Ectodermal cell (in vitro differentiated cells): ENCODE results near the gene ZFP36L1.

Experiments used
- H3K27ac ChIP-seq: 2 replicates; pipeline ENCODE4 v1.7.0; 2013; ENCODE audit warnings: mild to moderate bottlenecking, low read depth, low read length; ENCODE audit not compliant: insufficient read depth, poor library complexity, severe bottlenecking
- H3K27me3 ChIP-seq: 2 replicates; pipeline ENCODE4 v1.7.0; 2013; ENCODE audit warnings: mild to moderate bottlenecking, low read length; ENCODE audit not compliant: insufficient read depth, control insufficient read depth, poor library complexity, severe bottlenecking
- H3K36me3 ChIP-seq: one replicate; pipeline ENCODE4 v1.7.0; 2013; ENCODE audit warnings: low read length; ENCODE audit not compliant: control insufficient read depth, insufficient read depth
- H3K4me1 ChIP-seq: one replicate; pipeline ENCODE4 v1.7.0; 2013; ENCODE audit warnings: low read length; ENCODE audit not compliant: control insufficient read depth, insufficient read depth
- H3K4me3 ChIP-seq: 2 replicates; pipeline ENCODE4 v1.7.0; 2013; ENCODE audit warnings: low read depth, low read length, control low read depth; ENCODE audit not compliant: insufficient read depth
- H3K9me3 ChIP-seq: 2 replicates; pipeline ENCODE4 v1.7.0; 2013; ENCODE audit warnings: mild to moderate bottlenecking, low read length, moderate library complexity; ENCODE audit not compliant: control insufficient read depth
- WGBS, 2 experiments: methylation state at CpG; one replicate each; pipeline ENCODE4 v1.1.7; 2013; ENCODE audit warnings: missing lambda C conversion rate in 2 of 2; 5-methylcytosine and 5-hydroxymethylcytosine counted together

Gene ZFP36L1

GRCh38 chr14:68761391-68761790, 31.5 kb downstream of the ZFP36L1 start:
- Histone ChIP-seq H3K4me3 (no peak overlapping the region), H3K27me3 (no peaks in the 10 kb centered on the region), H3K4me1 (peaks cover 9% of the 10 kb centered on the region), H3K36me3 (no peaks in the 10 kb centered on the region), H3K9me3 (no peaks in the 10 kb centered on the region), H3K27ac (no peak overlapping the region)
- 91 to 96% methylated on average over 1 of the region's 1 CpG for WGBS, 2 experiments

GRCh38 chr14:68760761-68761160, 32.1 kb downstream of the ZFP36L1 start:
- Histone ChIP-seq H3K27ac (no peak overlapping the region), H3K4me1 (peaks cover 9% of the 10 kb centered on the region), H3K4me3 (no peak overlapping the region), H3K36me3 (no peaks in the 10 kb centered on the region), H3K27me3 (no peaks in the 10 kb centered on the region), H3K9me3 (no peaks in the 10 kb centered on the region)
- 89 to 100% methylated on average over 2 of the region's 2 CpGs for WGBS, 2 experiments

DNA sequence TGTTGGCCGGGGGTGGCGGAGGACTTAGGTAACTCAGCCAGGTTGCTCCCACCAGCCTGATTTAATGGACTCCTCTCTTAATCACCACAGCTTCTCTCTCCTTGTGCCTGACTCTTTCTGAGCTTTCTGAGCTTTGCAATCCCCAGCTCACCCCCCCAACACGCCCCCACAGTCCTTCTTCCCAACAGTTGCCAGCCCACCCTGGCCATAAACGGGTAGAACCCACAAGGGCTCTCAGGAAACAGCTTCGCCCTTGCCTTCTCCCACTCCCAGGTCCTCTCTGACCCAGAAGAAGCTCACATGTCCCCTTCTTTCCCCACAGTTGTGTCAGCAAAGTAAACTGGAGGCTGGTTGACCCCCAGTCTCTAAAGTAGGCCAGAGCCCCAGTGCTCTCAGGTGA, 32.9 kb downstream of the ZFP36L1 start:
- H3K9me3 ChIP-seq: no peaks in the 10 kb centered on the region
- H3K27ac ChIP-seq: no peak overlapping the region
- no peaks in the 10 kb centered on the region for H3K36me3 ChIP-seq
- H3K4me1 ChIP-seq: peaks cover 9% of the 10 kb centered on the region
- H3K4me3 ChIP-seq: no peak overlapping the region
- no peaks in the 10 kb centered on the region for H3K27me3 ChIP-seq
- WGBS, 2 experiments: 86 to 89% methylated on average over 5 of the region's 5 CpGs

DNA sequence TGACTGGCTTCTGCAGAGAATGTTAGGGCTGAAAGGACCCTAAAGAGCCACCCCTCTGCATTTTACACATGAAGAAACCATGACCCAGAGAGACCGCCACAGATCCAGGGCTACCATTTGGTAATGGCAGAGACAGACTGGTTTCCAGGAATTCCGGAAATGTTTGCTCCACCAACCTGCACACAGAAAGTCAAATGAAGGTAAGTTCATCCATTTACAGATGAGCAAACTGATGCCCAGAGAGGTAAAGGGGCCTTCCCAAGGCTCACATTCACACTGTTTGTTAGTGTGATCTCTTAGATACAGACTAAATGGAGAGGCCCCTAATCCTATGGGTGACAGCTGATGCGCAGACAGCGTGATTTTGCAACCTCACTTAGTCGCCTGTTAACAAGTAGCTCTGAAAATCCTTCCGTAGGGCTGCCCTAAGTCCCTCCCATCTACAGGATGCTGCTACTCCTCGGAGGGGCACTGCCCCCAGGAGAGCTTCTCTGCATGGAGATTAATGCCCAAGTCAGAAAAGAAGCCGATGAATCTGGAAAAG, 33.8 kb downstream of the ZFP36L1 start:
- no peaks in the 10 kb centered on the region for H3K9me3 ChIP-seq
- H3K36me3 ChIP-seq: no peaks in the 10 kb centered on the region
- H3K4me1 ChIP-seq: peaks cover 9% of the 10 kb centered on the region
- no peak overlapping the region for H3K4me3 ChIP-seq
- no peak overlapping the region for H3K27ac ChIP-seq
- H3K27me3 ChIP-seq: no peaks in the 10 kb centered on the region
- 89 to 94% methylated on average over 8 of the region's 8 CpGs for WGBS, 2 experiments

DNA sequence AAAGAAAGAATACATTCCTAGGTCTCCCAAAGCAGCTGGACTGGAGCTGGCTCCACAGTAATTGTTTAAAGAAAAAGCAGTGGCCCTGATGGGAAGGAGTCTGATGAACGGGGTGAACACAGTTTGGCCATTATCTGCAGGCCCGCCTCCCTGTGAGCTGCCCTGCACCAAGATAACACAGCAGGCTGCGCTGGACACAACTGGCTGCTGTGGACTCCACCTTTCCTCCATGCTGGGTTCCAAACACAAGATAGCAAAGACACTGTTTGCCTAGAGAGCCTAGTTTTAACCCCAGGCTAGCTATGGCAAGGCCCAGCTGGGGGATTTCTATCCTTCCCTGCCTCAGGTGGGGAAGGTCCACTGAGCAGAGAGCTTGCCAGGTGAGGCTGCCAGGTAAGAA, 34.6 kb downstream of the ZFP36L1 start:
- Histone ChIP-seq H3K4me1 (peaks cover 8% of the 10 kb centered on the region), H3K9me3 (no peaks in the 10 kb centered on the region), H3K36me3 (no peaks in the 10 kb centered on the region), H3K27me3 (no peaks in the 10 kb centered on the region), H3K27ac (no peak overlapping the region), H3K4me3 (no peak overlapping the region)
- 92 to 93% methylated on average over 3 of the region's 3 CpGs for WGBS, 2 experiments

DNA sequence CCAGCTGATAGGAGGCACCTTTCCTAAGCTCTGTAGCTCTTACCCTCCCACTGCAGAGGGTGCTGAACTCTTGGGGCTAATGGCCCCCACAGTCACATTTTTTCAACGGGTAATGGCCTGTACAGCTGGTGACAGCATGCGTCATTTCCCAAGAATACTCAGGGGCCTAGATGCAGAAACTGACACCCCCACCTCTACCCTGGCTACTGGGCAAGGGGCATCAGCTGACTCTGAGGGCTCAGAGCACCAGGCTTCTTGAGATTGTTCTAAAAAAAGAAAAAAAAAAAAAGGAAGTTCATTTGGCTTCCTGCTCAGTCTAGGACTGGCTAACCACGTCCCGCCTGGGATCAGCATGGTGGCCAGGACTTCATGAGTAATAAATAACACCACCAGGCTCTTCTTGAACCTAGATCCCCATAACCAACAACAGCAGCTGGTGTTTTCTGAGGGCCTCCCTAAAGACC, 35.2 kb downstream of the ZFP36L1 start:
- no peak overlapping the region for H3K4me3 ChIP-seq
- 82 to 83% methylated on average over 4 of the region's 4 CpGs for WGBS, 2 experiments
- H3K27ac ChIP-seq: no peak overlapping the region
- H3K36me3 ChIP-seq: no peaks in the 10 kb centered on the region
- no peaks in the 10 kb centered on the region for H3K9me3 ChIP-seq
- no peaks in the 10 kb centered on the region for H3K27me3 ChIP-seq
- peaks cover 2% of the 10 kb centered on the region for H3K4me1 ChIP-seq

DNA sequence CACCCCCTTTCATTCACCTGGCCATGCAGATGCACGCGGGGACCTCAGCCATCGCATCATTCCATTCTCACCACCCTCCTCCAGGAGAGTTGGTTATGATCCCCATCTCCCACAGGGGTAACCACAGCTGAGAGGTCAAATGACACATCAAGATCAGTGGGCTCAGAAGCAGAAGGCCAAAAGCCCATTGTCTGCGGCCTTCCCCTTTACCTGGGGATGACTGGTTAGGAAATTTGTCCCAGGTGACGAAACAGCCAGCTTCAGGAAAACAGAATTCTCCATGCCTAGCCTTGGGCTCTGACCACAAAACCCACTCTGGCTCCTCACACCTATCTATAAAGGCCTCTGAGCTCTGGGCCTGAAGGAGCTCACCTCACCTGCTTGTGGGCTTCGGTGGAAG, 36.1 kb downstream of the ZFP36L1 start:
- WGBS, 2 experiments: 94 to 95% methylated on average over 6 of the region's 6 CpGs
- H3K9me3 ChIP-seq: no peaks in the 10 kb centered on the region

DNA sequence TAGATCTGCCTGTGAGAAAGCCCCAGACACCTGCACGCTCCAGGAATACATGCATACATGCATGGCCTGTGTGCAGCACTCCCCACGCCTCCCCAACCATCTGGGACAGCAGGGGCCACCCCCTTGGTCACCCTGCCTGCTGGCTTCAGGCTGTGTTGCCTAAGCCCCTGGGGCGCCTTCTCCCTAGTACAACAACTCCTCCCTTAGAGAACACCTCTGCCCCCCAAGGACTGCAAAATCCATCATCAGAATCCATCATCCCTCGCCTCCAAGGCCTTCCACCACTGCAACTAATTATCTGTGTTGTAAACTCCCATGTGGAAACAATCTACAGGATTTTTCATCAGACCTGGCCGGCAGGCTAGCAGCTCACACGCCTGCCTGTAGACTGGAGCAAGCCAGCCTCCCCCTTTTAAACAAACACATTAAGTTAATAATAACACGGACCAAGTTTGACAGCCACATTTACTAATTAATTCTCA, 36.8 kb downstream of the ZFP36L1 start:
- no peaks in the 10 kb centered on the region for H3K36me3 ChIP-seq
- 93 to 94% methylated on average over 7 of the region's 7 CpGs for WGBS, 2 experiments
- H3K4me3 ChIP-seq: no peak overlapping the region
- no peaks in the 10 kb centered on the region for H3K4me1 ChIP-seq
- no peaks in the 10 kb centered on the region for H3K27me3 ChIP-seq
- no peak overlapping the region for H3K27ac ChIP-seq
- no peaks in the 10 kb centered on the region for H3K9me3 ChIP-seq

More for the DNA sequence above, 36.1 kb downstream of the ZFP36L1 start:
- no peaks in the 10 kb centered on the region for H3K4me1 ChIP-seq
- no peak overlapping the region for H3K27ac ChIP-seq
- H3K27me3 ChIP-seq: no peaks in the 10 kb centered on the region
- no peak overlapping the region for H3K4me3 ChIP-seq
- no peaks in the 10 kb centered on the region for H3K36me3 ChIP-seq

DNA sequence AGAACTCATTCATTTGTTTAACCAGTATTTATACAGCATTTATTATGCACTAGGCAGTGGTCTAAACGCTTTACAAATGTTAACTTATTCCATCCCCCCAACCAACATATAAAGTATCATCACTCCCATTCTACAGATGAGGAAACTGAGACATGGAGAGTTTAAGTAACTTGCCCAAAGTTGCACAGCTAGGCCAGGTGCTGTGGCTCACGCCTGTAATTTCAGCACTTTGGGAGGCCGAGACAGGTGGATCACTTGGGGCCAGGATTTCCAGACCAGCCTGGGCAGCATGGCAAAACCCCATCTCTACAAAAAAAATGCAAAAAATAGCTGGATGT, 37.9 kb downstream of the ZFP36L1 start:
- Histone ChIP-seq H3K27me3 (no peaks in the 10 kb centered on the region), H3K36me3 (no peaks in the 10 kb centered on the region), H3K27ac (no peak overlapping the region), H3K4me3 (no peak overlapping the region), H3K9me3 (no peaks in the 10 kb centered on the region), H3K4me1 (peaks cover under 1% of the 10 kb centered on the region)
- 86 to 97% methylated on average over 3 of the region's 3 CpGs for WGBS, 2 experiments

DNA sequence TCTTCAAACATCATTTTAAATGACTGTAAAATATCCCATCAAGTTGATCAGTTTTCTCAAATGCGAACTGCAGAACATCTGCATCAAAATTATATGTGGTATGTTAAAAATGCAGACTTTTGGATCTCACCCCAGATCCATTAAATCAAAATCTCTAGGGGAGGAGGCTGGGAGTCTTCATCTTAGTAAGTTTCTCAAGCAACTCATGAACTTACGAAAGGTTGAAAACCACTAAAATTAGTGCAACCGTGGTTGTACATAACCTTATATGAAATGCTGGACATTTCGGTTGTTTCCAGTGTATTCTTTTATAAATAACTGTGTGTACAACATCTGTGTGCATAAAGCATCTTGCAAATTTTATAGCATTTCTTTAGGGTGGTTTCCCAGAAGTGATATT, 39.2 kb downstream of the ZFP36L1 start:
- peaks cover 10% of the 10 kb centered on the region for H3K4me1 ChIP-seq
- no peaks in the 10 kb centered on the region for H3K36me3 ChIP-seq
- H3K27me3 ChIP-seq: no peaks in the 10 kb centered on the region
- H3K4me3 ChIP-seq: no peak overlapping the region
- WGBS, 2 experiments: 98% methylated on average over 3 to 4 of the region's 4 CpGs
- H3K27ac ChIP-seq: no peak overlapping the region
- H3K9me3 ChIP-seq: no peaks in the 10 kb centered on the region
